Astrocyte (in vitro differentiated cells and primary cell): ENCODE results near the gene DPH5. TPM values are rescaled to one million over a fixed set of nuclear protein-coding genes. Genes with fewer than 3 reads are reported as not detected.

Experiments used
- DNase-seq: peaks from one replicate; pipeline ENCODE4 v3.0.0-alpha.2; 2010; ENCODE audit warnings: low read depth
- FAIRE-seq: peaks from 2 replicates; lab custom pipeline; 2011; peaks lifted over from hg19 to GRCh38; lab: Jason Lieb, UNC
- H2AFZ ChIP-seq: 2 replicates; pipeline ENCODE4 v1.6.0; 2012; ENCODE audit warnings: low read depth, low read length, inconsistent platforms
- H3K27ac ChIP-seq: 2 replicates; pipeline ENCODE4 v1.5.1; 2011; ENCODE audit warnings: low read depth, low read length, inconsistent platforms
- H3K27me3 ChIP-seq: 2 replicates; pipeline ENCODE4 v1.6.0; 2011; ENCODE audit warnings: low read length, inconsistent platforms; ENCODE audit not compliant: insufficient read depth
- H3K36me3 ChIP-seq: 2 replicates; pipeline ENCODE4 v1.5.1; 2011; ENCODE audit warnings: low read length, inconsistent platforms; ENCODE audit not compliant: insufficient read depth
- H3K4me1 ChIP-seq: 2 replicates; pipeline ENCODE4 v1.5.1; 2011; ENCODE audit warnings: low read length, inconsistent platforms; ENCODE audit not compliant: insufficient read depth
- H3K4me2 ChIP-seq: 2 replicates; pipeline ENCODE4 v1.6.0; 2012; ENCODE audit warnings: low read length, inconsistent platforms
- H3K4me3 ChIP-seq: 2 replicates; pipeline ENCODE4 v1.5.1; 2011; ENCODE audit warnings: low read depth, mild to moderate bottlenecking, low read length, inconsistent platforms; ENCODE audit not compliant: insufficient read depth
- H3K79me2 ChIP-seq: 2 replicates; pipeline ENCODE4 v1.6.0; 2012; ENCODE audit warnings: mild to moderate bottlenecking, low read length, inconsistent platforms; ENCODE audit not compliant: insufficient read depth
- H3K9ac ChIP-seq: 2 replicates; pipeline ENCODE4 v1.6.0; 2012; ENCODE audit warnings: mild to moderate bottlenecking, low read length, inconsistent platforms
- H3K9me3 ChIP-seq: 2 replicates; pipeline ENCODE4 v1.5.1; 2012; ENCODE audit warnings: low read depth, mild to moderate bottlenecking, low read length, inconsistent platforms; ENCODE audit not compliant: insufficient read depth
- H4K20me1 ChIP-seq: 2 replicates; pipeline ENCODE4 v1.6.0; 2012; ENCODE audit warnings: low read length, inconsistent platforms; ENCODE audit not compliant: insufficient read depth
- H3K27ac Mint-ChIP-seq: one replicate; pipeline ENCODE4 v1.8.0; 2021; ENCODE audit warnings: mild to moderate bottlenecking, mixed read lengths; ENCODE audit not compliant: unreplicated experiment
- H3K27me3 Mint-ChIP-seq: one replicate; pipeline ENCODE4 v1.8.0; 2021; ENCODE audit warnings: low read depth, mixed read lengths; ENCODE audit not compliant: unreplicated experiment
- H3K36me3 Mint-ChIP-seq: one replicate; pipeline ENCODE4 v1.8.0; 2021; ENCODE audit warnings: low read depth, mixed read lengths; ENCODE audit not compliant: unreplicated experiment
- H3K4me1 Mint-ChIP-seq: one replicate; pipeline ENCODE4 v1.8.0; 2021; ENCODE audit warnings: low read depth, mixed read lengths; ENCODE audit not compliant: unreplicated experiment
- H3K4me3 Mint-ChIP-seq: one replicate; pipeline ENCODE4 v1.8.0; 2021; ENCODE audit warnings: mild to moderate bottlenecking, moderate library complexity, mixed read lengths; ENCODE audit not compliant: unreplicated experiment
- H3K9me3 Mint-ChIP-seq: one replicate; pipeline ENCODE4 v1.8.0; 2021; ENCODE audit warnings: mild to moderate bottlenecking, mixed read lengths; ENCODE audit not compliant: unreplicated experiment
- CTCF ChIP-seq: IDR thresholded peaks from 2 replicates; pipeline ENCODE4 v1.5.1; 2011; ENCODE audit warnings: low read depth, mild to moderate bottlenecking, inconsistent platforms, low read length, moderate library complexity; ENCODE audit not compliant: insufficient read depth
- EZH2 ChIP-seq: IDR thresholded peaks from 2 replicates; pipeline ENCODE4 v1.6.1; 2012; ENCODE audit warnings: mild to moderate bottlenecking, low read length, inconsistent platforms; ENCODE audit not compliant: insufficient read depth
- total RNA-seq: library from RNA; stranded (reverse); gene quantifications from 2 replicates; pipeline ENCODE4 v1.2.1, GENCODE V29; 2021

Gene DPH5
- total RNA-seq, 1 donor from 2014 or later = 29.6 TPM

GRCh38 chr1:101059945-101060542 lies 34.5 kb upstream of the DPH5 start:
- Mint-ChIP-seq H3K27me3 (no peaks in the 10 kb centered on the region), H3K27ac (no peak overlapping the region), H3K4me3 (no peak overlapping the region), H3K4me1 (peaks cover 2% of the 10 kb centered on the region), H3K36me3 (no peaks in the 10 kb centered on the region), H3K9me3 (no peaks in the 10 kb centered on the region)
- H3K4me2 ChIP-seq = no peak overlapping the region
- no peaks in the 10 kb centered on the region for H3K9me3 ChIP-seq
- no peak overlapping the region for H2AFZ ChIP-seq
- DNase-seq = no peak
- no peaks in the 10 kb centered on the region for H3K4me1 ChIP-seq
- no peak overlapping the region for H3K4me3 ChIP-seq
- H4K20me1 ChIP-seq = no peaks in the 10 kb centered on the region
- no peak for FAIRE-seq
- no peak overlapping the region for H3K27ac ChIP-seq
- H3K79me2 ChIP-seq = no peaks in the 10 kb centered on the region
- no peaks in the 10 kb centered on the region for H3K27me3 ChIP-seq
- H3K9ac ChIP-seq = no peak overlapping the region
- TF ChIP-seq CTCF (no peak), EZH2 (no peak)
- H3K36me3 ChIP-seq = no peaks in the 10 kb centered on the region

- no peaks in the 10 kb centered on the region for H3K4me1 Mint-ChIP-seq
- H3K9me3 ChIP-seq = no peaks in the 10 kb centered on the region
- FAIRE-seq (no peak), DNase-seq (no peak)
- H3K27me3 Mint-ChIP-seq = no peaks in the 10 kb centered on the region
- H4K20me1 ChIP-seq = no peaks in the 10 kb centered on the region
- H3K36me3 ChIP-seq = no peaks in the 10 kb centered on the region
- H2AFZ ChIP-seq = no peak overlapping the region
- H3K4me3 Mint-ChIP-seq = no peak overlapping the region
- H3K4me2 ChIP-seq = no peak overlapping the region
- no peak overlapping the region for H3K4me3 ChIP-seq
- H3K36me3 Mint-ChIP-seq = no peaks in the 10 kb centered on the region
- no peak overlapping the region for H3K9ac ChIP-seq
- H3K79me2 ChIP-seq = no peaks in the 10 kb centered on the region
- no peaks in the 10 kb centered on the region for H3K27me3 ChIP-seq
- H3K27ac Mint-ChIP-seq = no peak overlapping the region
- no peaks in the 10 kb centered on the region for H3K4me1 ChIP-seq
- no peak overlapping the region for H3K27ac ChIP-seq
- TF ChIP-seq CTCF (no peak), EZH2 (no peak)
- H3K9me3 Mint-ChIP-seq = no peaks in the 10 kb centered on the region
These were observed 30.0 kb upstream of the DPH5 start for GRCh38 chr1:101055623-101056022.
